Neuronal stem cell (in vitro differentiated cells): ENCODE data around the gene SLC36A2.

ENCODE experiments used
- DNase-seq: peaks from one replicate; pipeline ENCODE4 v3.0.0-alpha.2; 2013; ENCODE audit warnings: low spot score
- H2AFZ ChIP-seq: one replicate; pipeline ENCODE4 v1.6.1; 2013; ENCODE audit warnings: mild to moderate bottlenecking, low read length, inconsistent platforms
- H2AK5ac ChIP-seq: 2 replicates; pipeline ENCODE4 v1.6.1; 2013; ENCODE audit warnings: low read depth, mild to moderate bottlenecking, inconsistent platforms, low read length, moderate library complexity, mixed read lengths
- H2BK120ac ChIP-seq: 2 replicates; pipeline ENCODE4 v1.6.1; 2013; ENCODE audit warnings: low read depth, mild to moderate bottlenecking, inconsistent platforms, low read length, moderate library complexity, mixed read lengths
- H2BK12ac ChIP-seq: one replicate; pipeline ENCODE4 v1.6.1; 2013; ENCODE audit warnings: low read length, inconsistent platforms
- H2BK15ac ChIP-seq: 2 replicates; pipeline ENCODE4 v1.6.1; 2013; ENCODE audit warnings: mild to moderate bottlenecking, low read length, inconsistent platforms, mixed read lengths
- H2BK5ac ChIP-seq: one replicate; pipeline ENCODE4 v1.6.1; 2013; ENCODE audit warnings: inconsistent platforms, mild to moderate bottlenecking, low read length, moderate library complexity
- H3K14ac ChIP-seq: one replicate; pipeline ENCODE4 v1.6.1; 2013; ENCODE audit warnings: low read length, inconsistent platforms
- H3K18ac ChIP-seq: 2 replicates; pipeline ENCODE4 v1.6.1; 2013; ENCODE audit warnings: low read length, inconsistent platforms
- H3K23ac ChIP-seq: 2 replicates; pipeline ENCODE4 v1.6.1; 2013; ENCODE audit warnings: low read depth, mild to moderate bottlenecking, mixed read lengths, low read length, inconsistent platforms; ENCODE audit not compliant: poor library complexity
- H3K27ac ChIP-seq: replicated peaks from 3 replicates; pipeline ENCODE4 v1.5.1; 2013; ENCODE audit warnings: low read length, inconsistent platforms
- H3K27me3 ChIP-seq, 3 experiments: 2 replicates each; pipeline ENCODE4 v1.6.1; 2013; ENCODE audit warnings: low read length in 3 of 3, mild to moderate bottlenecking in 2 of 3, inconsistent platforms in 1 of 3, low read depth in 1 of 3, mixed read lengths in 1 of 3, moderate library complexity in 1 of 3; ENCODE audit not compliant: control insufficient read depth in 3 of 3, insufficient read depth in 3 of 3
- H3K36me3 ChIP-seq, 2 donors: replicated peaks in 1 of 2; 2 replicates each; pipeline ENCODE4 v1.6.1; 2013; ENCODE audit warnings: low read length in 2 of 2; ENCODE audit not compliant: control insufficient read depth in 2 of 2, insufficient read depth in 2 of 2
- H3K4ac ChIP-seq: 2 replicates; pipeline ENCODE4 v1.6.1; 2013; ENCODE audit warnings: inconsistent platforms, mild to moderate bottlenecking, low read length, moderate library complexity
- H3K4me1 ChIP-seq, 2 donors: 1 replicate in 1 of 2; 2 replicates in 1 of 2; pipeline ENCODE4 v1.6.1; 2013; ENCODE audit warnings: low read length in 2 of 2, low read depth in 1 of 2; ENCODE audit not compliant: control insufficient read depth in 2 of 2, insufficient read depth in 1 of 2
- H3K4me2 ChIP-seq: one replicate; pipeline ENCODE4 v1.6.1; 2013; ENCODE audit warnings: mild to moderate bottlenecking, low read length, inconsistent platforms; ENCODE audit not compliant: insufficient read depth, poor library complexity, severe bottlenecking
- H3K4me3 ChIP-seq, 2 donors: 2 replicates each; pipeline ENCODE4 v1.5.1; 2013; ENCODE audit warnings: low read length in 2 of 2, mild to moderate bottlenecking in 2 of 2, inconsistent platforms in 1 of 2, moderate library complexity in 1 of 2
- H3K79me1 ChIP-seq: one replicate; pipeline ENCODE4 v1.6.1; 2013; ENCODE audit warnings: low read depth, mild to moderate bottlenecking, inconsistent platforms, low read length, moderate library complexity
- H3K9ac ChIP-seq: one replicate; pipeline ENCODE4 v1.6.1; 2013; ENCODE audit warnings: mild to moderate bottlenecking, low read depth, low read length, inconsistent platforms; ENCODE audit not compliant: poor library complexity
- H3K9me3 ChIP-seq, 2 donors: replicated peaks in 1 of 2; 2 replicates each; pipeline versions ENCODE3 to v1.6.1; 2013; ENCODE audit warnings: low read length in 2 of 2, mild to moderate bottlenecking in 2 of 2, inconsistent platforms in 1 of 2, low read depth in 1 of 2, mixed read lengths in 1 of 2, moderate library complexity in 1 of 2; ENCODE audit not compliant: control insufficient read depth in 2 of 2, insufficient read depth in 1 of 2
- H4K8ac ChIP-seq: one replicate; pipeline ENCODE4 v1.6.1; 2013; ENCODE audit warnings: low read depth, mild to moderate bottlenecking, inconsistent platforms, low read length, moderate library complexity
- H4K91ac ChIP-seq: one replicate; pipeline ENCODE4 v1.6.1; 2013; ENCODE audit warnings: low read length, low read depth, mild to moderate bottlenecking, inconsistent platforms; ENCODE audit not compliant: poor library complexity
- WGBS, 2 donors: extraction: QIAGEN DNeasy Blood & Tissue Kit; methylation state at CpG; one replicate each; pipeline ENCODE4 v1.1.7; 2013; ENCODE audit warnings: missing lambda C conversion rate in 2 of 2, mixed read lengths in 1 of 2; ENCODE audit not compliant: insufficient read length in 2 of 2, insufficient replicate concordance in 1 of 2; ENCODE audit errors: extremely low coverage in 2 of 2; 5-methylcytosine and 5-hydroxymethylcytosine counted together

Gene SLC36A2

GRCh38 chr5:151326266-151326665, 21.1 kb downstream of the SLC36A2 start:
- Histone ChIP-seq H3K4me3 (no peak overlapping the region), H2BK15ac (no peak overlapping the region), H3K18ac (no peak overlapping the region), H2BK120ac (no peak overlapping the region), H2AFZ (no peak overlapping the region), H3K9me3 (no peaks in the 10 kb centered on the region), H3K4ac (no peak overlapping the region), H3K9ac (no peak overlapping the region), H3K27me3 (no peaks in the 10 kb centered on the region), H3K4me1 (peaks cover 0 to 2% of the 10 kb centered on the region in 2 donors), H2AK5ac (no peak overlapping the region), H4K8ac (no peak overlapping the region), H4K91ac (no peak overlapping the region), H2BK12ac (no peak overlapping the region), H3K4me2 (no peak overlapping the region), H3K27ac (no peak overlapping the region), H3K14ac (no peak overlapping the region), H3K23ac (no peak overlapping the region), H2BK5ac (no peak overlapping the region), H3K79me1 (no peaks in the 10 kb centered on the region), H3K36me3 (no peaks in the 10 kb centered on the region)
- no peak for DNase-seq
- no CpG with 5 or more reads among the region's 3 CpGs for WGBS, 2 donors

DNA sequence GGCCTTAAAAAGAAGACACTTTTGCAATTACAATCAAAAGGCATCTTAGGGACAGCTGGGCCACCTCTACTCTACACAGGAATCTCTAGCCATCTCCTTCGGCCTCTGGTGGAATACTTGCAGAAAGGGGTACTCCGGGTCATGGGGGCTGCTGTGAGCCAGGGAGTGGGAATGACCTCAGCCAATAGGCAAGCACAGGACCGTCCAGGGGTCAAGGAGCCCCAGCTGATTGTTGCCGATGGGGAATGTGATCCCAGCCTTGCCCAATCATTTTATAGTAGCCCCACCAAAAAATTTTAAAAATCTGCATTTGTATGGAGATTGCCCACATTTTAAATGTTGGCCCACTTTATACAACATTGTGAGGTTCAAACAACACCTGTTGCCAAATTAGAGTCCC, 26.9 kb downstream of the SLC36A2 start:
- no peak overlapping the region for H3K4ac ChIP-seq
- no peak overlapping the region for H4K91ac ChIP-seq
- H3K4me2 ChIP-seq: no peak overlapping the region
- no CpG with 5 or more reads among the region's 4 CpGs for WGBS, 2 donors
- no peak overlapping the region for H4K8ac ChIP-seq
- H3K4me1 ChIP-seq: peaks cover 0 to 2% of the 10 kb centered on the region in 2 donors
- H2BK120ac ChIP-seq: no peak overlapping the region
- H3K4me3 ChIP-seq: no peak overlapping the region
- H3K27me3 ChIP-seq: no peaks in the 10 kb centered on the region
- H3K9me3 ChIP-seq: no peaks in the 10 kb centered on the region
- H3K23ac ChIP-seq: no peak overlapping the region
- H3K9ac ChIP-seq: no peak overlapping the region
- no peak for DNase-seq
- no peaks in the 10 kb centered on the region for H3K79me1 ChIP-seq
- no peak overlapping the region for H2AK5ac ChIP-seq
- H3K27ac ChIP-seq: no peak overlapping the region
- H2BK12ac ChIP-seq: no peak overlapping the region
- no peak overlapping the region for H3K18ac ChIP-seq
- no peak overlapping the region for H2BK5ac ChIP-seq
- H3K14ac ChIP-seq: no peak overlapping the region
- no peak overlapping the region for H2AFZ ChIP-seq
- H3K36me3 ChIP-seq: no peaks in the 10 kb centered on the region
- no peak overlapping the region for H2BK15ac ChIP-seq

DNA sequence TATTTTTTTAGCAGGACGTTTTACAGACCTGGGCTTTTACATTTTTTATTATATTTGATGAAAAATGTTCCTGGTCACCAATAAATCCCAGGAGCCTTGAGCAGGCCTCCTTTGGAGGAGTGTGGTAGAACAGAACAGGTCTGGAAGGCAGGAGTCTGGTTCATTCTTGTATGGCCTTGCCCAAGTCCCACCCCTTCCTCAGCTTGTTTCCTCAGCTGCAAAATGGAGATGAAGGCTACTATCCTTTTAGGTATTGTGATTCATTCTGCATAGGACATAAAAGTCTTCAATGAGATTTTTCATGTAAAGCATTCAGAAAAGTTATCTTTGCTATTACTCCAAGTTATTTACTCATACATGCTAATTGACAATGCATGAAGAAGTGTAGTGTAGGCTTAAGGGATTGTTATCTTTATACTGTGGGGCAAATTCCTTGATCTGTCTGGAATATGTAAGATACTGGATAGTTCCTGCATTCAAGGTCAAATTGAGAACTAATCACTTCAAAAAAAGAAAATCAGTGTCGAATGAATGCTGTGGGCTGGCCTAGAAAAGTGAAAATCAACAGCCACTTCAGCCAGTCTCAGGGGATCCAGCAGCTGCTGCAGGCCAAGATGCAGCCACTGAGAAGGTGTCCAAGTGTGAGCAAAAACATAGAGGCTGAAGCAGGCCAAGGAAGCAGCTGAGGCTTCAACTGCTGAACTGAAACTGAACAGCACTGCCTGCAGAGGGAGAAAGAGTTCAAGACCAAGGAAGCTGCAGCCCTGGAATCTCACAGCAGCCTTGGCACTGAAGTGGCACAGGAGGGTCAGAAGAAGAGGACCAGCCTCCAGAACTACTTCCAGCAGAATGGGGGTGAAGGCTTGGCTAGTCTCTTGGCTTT, 28.3 kb downstream of the SLC36A2 start:
- H2AFZ ChIP-seq: no peak overlapping the region
- H3K18ac ChIP-seq: no peak overlapping the region
- H3K36me3 ChIP-seq: no peaks in the 10 kb centered on the region
- H2AK5ac ChIP-seq: no peak overlapping the region
- H3K9ac ChIP-seq: no peak overlapping the region
- H3K14ac ChIP-seq: no peak overlapping the region
- no peak for DNase-seq
- peaks cover 0 to 2% of the 10 kb centered on the region in 2 donors for H3K4me1 ChIP-seq
- H3K23ac ChIP-seq: peak overlapping the region; percentile 10
- H3K27ac ChIP-seq: no peak overlapping the region
- H2BK12ac ChIP-seq: no peak overlapping the region
- no peak overlapping the region for H2BK120ac ChIP-seq
- H2BK15ac ChIP-seq: no peak overlapping the region
- H2BK5ac ChIP-seq: no peak overlapping the region
- no peaks in the 10 kb centered on the region for H3K79me1 ChIP-seq
- H3K4me2 ChIP-seq: no peak overlapping the region
- no CpG with 5 or more reads among the region's 2 CpGs for WGBS, 2 donors
- no peak overlapping the region for H4K91ac ChIP-seq
- H3K9me3 ChIP-seq: no peaks in the 10 kb centered on the region
- H4K8ac ChIP-seq: no peak overlapping the region
- no peaks in the 10 kb centered on the region for H3K27me3 ChIP-seq
- H3K4me3 ChIP-seq: peak overlapping the region in 1 of 2 donors; percentile 30
- H3K4ac ChIP-seq: no peak overlapping the region

GRCh38 chr5:151317871-151318270, 29.5 kb downstream of the SLC36A2 start:
- no peak overlapping the region for H3K4me3 ChIP-seq
- H3K23ac ChIP-seq: no peak overlapping the region
- no peaks in the 10 kb centered on the region for H3K36me3 ChIP-seq
- H2AFZ ChIP-seq: no peak overlapping the region
- no peak overlapping the region for H2AK5ac ChIP-seq
- no peaks in the 10 kb centered on the region for H3K27me3 ChIP-seq
- H3K14ac ChIP-seq: no peak overlapping the region
- no peak overlapping the region for H3K18ac ChIP-seq
- no peak overlapping the region for H2BK15ac ChIP-seq
- no peak for DNase-seq
- no peak overlapping the region for H2BK120ac ChIP-seq
- no peak overlapping the region for H4K91ac ChIP-seq
- no peak overlapping the region for H3K4ac ChIP-seq
- WGBS, 2 donors: no CpG with 5 or more reads among the region's 2 CpGs
- no peak overlapping the region for H3K27ac ChIP-seq
- H3K79me1 ChIP-seq: no peaks in the 10 kb centered on the region
- peaks cover 0 to 1% of the 10 kb centered on the region in 2 donors for H3K9me3 ChIP-seq
- H3K4me1 ChIP-seq: peaks cover 0 to 5% of the 10 kb centered on the region in 2 donors
- H3K4me2 ChIP-seq: no peak overlapping the region
- H2BK5ac ChIP-seq: no peak overlapping the region
- H3K9ac ChIP-seq: no peak overlapping the region
- no peak overlapping the region for H2BK12ac ChIP-seq
- no peak overlapping the region for H4K8ac ChIP-seq
